HT1080 (cell line): ENCODE measurements around the gene DTX3L. TPM values are rescaled to one million over a fixed set of nuclear protein-coding genes. Genes with fewer than 3 reads are reported as not detected.
A peak's percentile ranks its signal among the peaks of the same experiment; 100 is the strongest.
"Not testable (repeated sequence)": the region's sequence is repeated elsewhere in the genome, so short reads cannot be mapped to it uniquely, and the experiment has no call there.

Experiments
- DNase-seq: peaks from one replicate; pipeline ENCODE4 v3.0.0-alpha.2; 2015; ENCODE audit warnings: low read depth
- total RNA-seq: library from RNA; depleted of rRNA; stranded (reverse); fragments of >200 nt; shearing (Covaris generic); gene quantifications from 2 replicates; pipeline ENCODE4 v1.2.3, GENCODE V29; 2014

Gene DTX3L
- total RNA-seq, 1 experiment from 2014 or later = 22.5 TPM

GRCh38 chr3:122560680-122561079 lies 3.5 kb upstream of the DTX3L start:
- peak; percentile 81 for DNase-seq

GRCh38 chr3:122562923-122563716 lies 1.0 kb upstream of the DTX3L start:
- no peak for DNase-seq

GRCh38 chr3:122563717-122564025 lies 467 bp upstream of the DTX3L start:
- DNase-seq = no peak

DNA sequence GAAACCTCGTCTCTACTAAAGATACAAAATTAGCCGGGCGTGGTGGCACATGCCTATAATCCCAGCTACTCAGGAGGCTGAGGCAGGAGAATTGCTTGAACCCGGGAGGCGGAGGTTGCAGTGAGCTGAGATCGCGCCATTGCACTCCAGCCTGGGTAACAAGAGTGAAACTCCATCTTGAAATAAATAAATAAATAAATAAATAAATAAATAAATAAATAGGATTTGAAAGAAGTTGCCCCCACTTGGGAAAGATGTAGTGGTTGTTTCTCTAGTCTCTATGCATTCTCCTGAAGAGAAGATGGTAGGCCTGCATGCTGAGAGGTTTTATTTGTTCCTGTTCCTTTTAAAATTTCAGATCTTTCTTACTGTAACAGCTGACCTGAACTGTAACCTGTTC lies 4.0 kb downstream of the DTX3L start:
- DNase-seq = not testable (repeated sequence)

- DNase-seq = no peak
Measured at GRCh38 chr3:122568755-122569154, 4.6 kb downstream of the DTX3L start.

DNA sequence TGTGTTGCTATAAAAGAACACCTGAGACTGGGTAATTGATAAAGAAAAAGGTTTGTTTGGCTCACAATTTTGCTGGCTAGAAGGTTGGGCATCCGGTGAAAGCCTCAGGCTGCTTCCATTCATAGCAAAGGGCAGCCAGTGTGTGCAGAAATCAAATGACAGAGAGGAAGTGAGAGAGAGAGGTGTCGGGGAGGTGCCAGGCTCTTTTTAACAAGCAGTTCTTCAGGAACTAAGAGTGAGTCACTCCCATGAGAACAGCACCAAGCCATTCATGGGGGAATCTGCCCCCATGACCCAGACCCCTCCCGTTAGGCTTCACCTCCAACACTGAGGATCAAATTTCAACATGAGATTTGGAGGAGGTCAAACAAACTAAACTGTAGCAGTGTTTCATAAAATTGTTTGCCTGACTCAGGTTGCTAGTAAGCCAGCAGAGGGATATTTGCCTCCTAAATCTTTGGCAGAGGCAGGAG lies 8.8 kb downstream of the DTX3L start:
- peak; percentile 98 for DNase-seq

DNA sequence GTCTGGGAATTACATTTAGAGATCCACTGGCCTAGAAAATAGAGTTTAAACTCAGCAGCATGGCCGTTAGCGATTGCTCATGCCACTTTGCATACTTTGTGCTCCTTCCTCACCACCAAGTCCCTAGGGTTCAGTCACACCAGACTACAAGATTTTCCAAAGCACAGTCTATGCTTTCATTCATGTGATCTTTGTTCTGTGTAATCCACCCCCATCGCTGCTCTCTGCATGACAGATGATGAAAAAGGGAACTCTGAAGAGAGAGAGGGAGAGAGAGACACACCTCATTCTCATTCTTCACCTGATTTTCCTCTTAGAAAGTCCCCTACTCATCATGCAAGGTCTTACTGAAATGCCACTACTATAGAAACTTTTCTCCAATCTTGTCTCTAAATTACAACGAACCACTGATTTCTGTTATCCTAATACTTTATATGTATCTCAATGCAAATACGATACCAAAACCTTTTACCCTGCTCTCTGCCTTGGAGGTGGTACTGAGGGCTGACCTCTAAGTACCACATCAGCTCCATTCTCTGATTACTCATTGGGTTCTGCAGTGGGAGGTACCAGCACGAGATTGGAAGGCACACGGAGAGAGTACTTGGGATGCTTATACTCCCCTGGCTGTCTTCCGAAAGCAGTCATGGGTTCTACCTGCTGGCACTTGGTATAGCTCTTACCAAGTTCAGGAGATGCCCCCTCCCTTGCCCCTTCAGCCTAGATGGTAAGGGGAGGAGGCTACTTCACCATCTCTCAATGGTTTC lies 12.2 kb downstream of the DTX3L start:
- no peak for DNase-seq

GRCh38 chr3:122577409-122578031 lies 13.4 kb downstream of the DTX3L start, which contains the start of gene PARP15:
Gene PARP15, plus strand, starts transcription at chr3:122577650. Its CDS starts 18 bp downstream, at chr3:122577668.
- no peak for DNase-seq

- no peak for DNase-seq
Measured at GRCh38 chr3:122578069-122578740, 14.1 kb downstream of the DTX3L start.

GRCh38 chr3:122580470-122580869 lies 16.3 kb downstream of the DTX3L start:
- DNase-seq = no peak

GRCh38 chr3:122581622-122582021 lies 17.5 kb downstream of the DTX3L start:
- no peak for DNase-seq

DNA sequence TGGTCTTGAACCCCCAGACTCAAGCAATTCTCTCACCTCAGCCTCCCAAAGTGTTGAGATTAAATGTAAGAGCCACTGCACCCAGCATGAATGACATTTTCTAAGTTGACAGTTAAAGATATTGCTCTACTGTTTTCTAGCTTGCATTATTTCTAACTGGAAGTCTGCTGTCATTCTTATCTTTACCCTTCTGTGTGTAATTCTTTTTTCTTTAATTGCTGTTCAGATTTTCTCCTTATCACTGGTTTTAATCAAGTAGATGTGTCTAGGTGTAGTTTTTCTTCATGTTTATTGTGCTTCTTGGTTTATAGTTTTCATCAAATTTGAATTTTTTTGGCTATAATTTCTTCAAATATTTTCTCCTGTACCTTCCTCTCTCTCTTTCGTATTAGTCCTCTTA lies 18.3 kb downstream of the DTX3L start:
- DNase-seq = no peak

DNA sequence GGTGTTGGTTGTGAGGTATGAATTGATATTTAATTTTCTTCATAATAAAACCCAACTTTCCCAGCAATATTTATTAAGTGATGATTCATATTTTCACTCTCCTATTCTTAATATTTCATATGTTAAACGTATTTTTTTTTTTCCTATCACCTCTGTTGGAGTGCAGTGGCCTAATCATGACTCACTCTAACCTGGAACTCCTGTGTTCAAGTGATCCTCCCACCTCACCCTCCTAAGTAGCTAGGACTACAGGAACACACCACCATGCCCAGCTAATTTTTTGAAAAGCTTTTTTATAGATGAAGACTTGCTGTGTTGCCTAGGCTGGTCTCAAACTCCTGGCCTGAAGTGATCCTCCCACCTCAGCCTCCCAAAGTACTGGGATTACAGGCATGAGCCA lies 22.0 kb downstream of the DTX3L start:
- DNase-seq = no peak

GRCh38 chr3:122586773-122587485 lies 22.8 kb downstream of the DTX3L start:
- no peak for DNase-seq

GRCh38 chr3:122587572-122587971 lies 23.4 kb downstream of the DTX3L start:
- DNase-seq = no peak

DNA sequence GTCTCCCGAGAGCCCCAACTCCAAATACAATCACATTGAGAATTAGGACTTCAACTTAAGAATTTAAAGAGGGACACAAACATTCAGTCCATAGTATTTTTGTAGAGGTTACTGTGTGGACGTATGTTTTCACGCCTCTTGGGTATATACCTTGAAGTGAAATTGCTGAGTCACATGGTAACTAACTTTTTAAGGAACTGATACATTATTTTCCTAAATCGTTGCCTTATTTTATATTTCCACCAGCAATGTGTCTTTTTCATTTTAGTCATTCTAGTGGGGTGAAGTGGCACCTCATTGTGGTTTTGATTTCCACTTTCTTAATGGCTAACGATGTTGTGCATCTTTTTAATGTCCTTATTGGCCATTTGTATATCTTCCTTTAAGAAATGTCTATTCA lies 25.2 kb downstream of the DTX3L start:
- DNase-seq = no peak

DNA sequence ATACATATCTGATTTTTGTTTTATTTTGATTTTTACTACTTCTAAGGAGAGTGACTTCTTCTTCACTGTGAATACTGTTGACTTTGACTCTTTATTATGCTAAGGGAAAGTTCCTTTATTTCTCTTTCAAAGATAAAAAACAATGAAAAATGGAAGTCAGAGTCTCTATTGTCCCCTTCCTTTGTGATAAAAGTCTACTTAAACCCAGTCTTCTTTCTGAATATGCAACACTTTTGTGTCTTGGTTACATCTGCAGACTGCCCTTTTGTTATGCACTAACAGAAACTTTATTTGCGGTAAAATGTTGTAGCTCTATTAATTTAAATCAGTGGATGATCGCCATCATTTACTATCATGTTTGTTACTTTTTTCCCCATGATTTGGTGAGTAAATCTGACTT lies 26.5 kb downstream of the DTX3L start:
- DNase-seq = no peak

GRCh38 chr3:122594025-122594424 lies 29.9 kb downstream of the DTX3L start:
- DNase-seq = no peak

DNA sequence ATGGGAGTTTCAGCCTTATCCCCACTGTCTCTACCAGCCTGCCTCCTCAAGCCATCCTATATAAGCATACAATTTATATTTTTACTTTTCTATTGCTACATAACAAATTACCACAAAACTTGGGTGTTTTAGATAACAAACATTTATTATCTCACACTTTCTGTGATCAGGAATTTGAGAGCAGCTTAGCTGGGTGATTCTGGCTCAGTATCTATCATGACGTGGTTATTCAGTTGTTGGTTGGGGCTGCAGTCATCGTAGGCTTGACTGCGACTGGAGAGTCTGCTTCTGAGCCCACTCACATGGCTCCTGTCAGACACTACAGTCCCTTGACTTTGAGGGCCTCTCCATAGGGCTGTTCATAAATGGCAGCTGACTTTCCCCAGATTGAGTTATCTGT lies 34.0 kb downstream of the DTX3L start:
- no peak for DNase-seq

- DNase-seq = no peak
Measured at GRCh38 chr3:122598556-122598955, 34.4 kb downstream of the DTX3L start.
